ENCODE results near the gene TNRC6C.

DNA sequence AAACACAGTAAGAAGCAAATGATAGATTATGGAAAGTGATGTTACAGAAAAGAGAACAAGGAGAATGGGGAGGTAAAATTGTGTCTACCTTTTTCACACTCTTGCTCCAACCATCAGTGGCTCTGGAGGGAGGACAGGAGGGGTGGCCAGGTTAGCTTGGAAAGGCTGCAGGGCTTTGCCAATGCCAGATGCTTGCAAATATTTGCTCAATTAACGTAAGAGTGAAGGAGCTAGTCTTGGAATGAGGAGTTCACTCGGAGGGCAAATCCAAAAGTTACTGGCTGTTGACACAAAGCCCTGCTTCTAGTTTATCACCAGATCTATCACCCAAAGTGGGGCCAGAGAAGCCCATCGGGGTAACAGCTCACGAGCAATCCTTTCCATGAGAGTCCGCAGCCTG lies 7.4 kb upstream of the TNRC6C start:
- TF ChIP-seq ZFP30 (CRISPR knock-in tag; IDR thresholded peaks at IDR 0.05) (no peak), ZNF8 (CRISPR knock-in tag; IDR thresholded peaks at IDR 0.05) (no peak), TOX (CRISPR knock-in tag; IDR thresholded peaks at IDR 0.05; ENCODE audit: borderline replicate concordance) (no peak), PPARA (CRISPR knock-in tag; IDR thresholded peaks at IDR 0.05; ENCODE audit: borderline replicate concordance) (no peak)
- TF ChIP-seq, protein P1, sequence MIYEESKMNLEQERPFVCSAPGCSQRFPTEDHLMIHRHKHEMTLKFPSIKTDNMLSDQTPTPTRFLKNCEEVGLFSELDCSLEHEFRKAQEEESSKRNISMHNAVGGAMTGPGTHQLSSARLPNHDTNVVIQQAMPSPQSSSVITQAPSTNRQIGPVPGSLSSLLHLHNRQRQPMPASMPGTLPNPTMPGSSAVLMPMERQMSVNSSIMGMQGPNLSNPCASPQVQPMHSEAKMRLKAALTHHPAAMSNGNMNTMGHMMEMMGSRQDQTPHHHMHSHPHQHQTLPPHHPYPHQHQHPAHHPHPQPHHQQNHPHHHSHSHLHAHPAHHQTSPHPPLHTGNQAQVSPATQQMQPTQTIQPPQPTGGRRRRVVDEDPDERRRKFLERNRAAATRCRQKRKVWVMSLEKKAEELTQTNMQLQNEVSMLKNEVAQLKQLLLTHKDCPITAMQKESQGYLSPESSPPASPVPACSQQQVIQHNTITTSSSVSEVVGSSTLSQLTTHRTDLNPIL (CRISPR knock-in tag; IDR thresholded peaks at IDR 0.05; ENCODE audit: low read depth): no peak

All from SK-N-SH treated with all-trans-retinoic acid at 6 μM for 48 hours (cell line).